Skeletal muscle cell (primary cell): ENCODE measurements around the gene HOXB9.

Experiments used
- DNase-seq: peaks from one replicate; pipeline ENCODE4 v3.0.0-alpha.2; 2010; ENCODE audit warnings: low read depth
- H3K4me3 ChIP-seq: 2 replicates; pipeline ENCODE4 v1.5.1; 2011; ENCODE audit warnings: low read depth, mild to moderate bottlenecking, control low read depth, low read length, moderate library complexity

Gene HOXB9

DNA sequence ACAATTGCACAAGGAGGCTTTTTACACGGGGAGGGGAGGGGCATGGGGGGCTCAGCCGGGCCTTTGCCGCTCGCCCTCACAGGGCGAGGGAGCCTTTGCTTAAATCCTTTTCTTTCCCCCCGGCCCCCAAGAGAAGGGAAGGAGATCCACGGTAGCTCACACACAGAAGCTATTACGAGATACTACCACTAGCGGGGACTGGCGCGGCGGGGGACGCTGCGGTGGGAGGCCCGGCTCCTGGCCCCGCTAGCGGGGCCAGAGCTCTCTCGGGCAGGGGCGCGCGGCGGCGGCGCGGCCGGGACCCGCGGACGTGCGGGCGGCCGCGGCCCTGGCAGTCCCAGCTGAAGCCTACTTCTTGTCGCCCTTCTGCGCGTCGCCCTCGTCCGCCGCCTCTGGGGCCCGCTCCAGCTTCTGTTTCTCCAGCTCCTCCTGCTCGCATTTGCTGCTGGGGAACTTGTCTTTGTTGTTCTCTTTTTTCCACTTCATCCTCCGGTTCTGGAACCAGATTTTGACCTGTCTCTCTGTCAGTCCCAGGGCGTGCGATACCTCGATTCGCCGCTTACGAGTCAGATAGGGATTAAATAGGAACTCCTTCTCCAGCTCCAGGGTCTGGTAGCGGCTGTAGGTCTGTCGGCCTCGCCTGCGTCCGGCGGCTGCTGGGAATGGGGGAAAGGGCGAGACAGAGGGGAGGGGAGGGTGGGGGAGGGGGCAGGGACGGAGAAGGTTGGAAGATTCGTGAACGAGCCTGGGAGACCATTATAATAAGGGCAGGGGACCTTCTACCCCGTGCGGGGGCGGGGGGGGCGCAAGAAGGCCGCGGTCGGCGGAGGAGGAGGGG is 13.1 kb downstream of the HOXB9 start:
- peak overlapping the region; percentile 53 for H3K4me3 ChIP-seq
- DNase-seq: no peak

DNA sequence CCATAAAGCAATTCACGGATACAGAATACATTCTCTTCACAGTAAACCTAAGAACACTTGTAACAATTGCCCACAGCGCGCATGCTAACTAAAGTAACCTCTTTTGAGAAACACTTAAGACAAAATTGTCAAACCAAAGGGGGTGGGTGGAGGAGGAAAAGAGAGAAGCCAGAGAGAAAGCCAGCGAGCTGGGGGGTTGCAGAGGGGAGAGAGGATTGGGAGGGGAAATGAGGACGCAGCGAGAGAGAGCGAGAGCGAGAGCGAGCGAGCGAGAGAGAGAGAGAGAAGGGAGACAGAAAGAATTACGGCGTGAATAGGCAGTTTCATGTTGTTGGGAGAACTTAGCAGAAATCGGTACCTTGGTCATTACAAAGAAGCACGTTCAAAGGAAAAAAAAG is 13.7 kb downstream of the HOXB9 start:
- H3K4me3 ChIP-seq: peak overlapping the region; percentile 53
- DNase-seq: no peak

DNA sequence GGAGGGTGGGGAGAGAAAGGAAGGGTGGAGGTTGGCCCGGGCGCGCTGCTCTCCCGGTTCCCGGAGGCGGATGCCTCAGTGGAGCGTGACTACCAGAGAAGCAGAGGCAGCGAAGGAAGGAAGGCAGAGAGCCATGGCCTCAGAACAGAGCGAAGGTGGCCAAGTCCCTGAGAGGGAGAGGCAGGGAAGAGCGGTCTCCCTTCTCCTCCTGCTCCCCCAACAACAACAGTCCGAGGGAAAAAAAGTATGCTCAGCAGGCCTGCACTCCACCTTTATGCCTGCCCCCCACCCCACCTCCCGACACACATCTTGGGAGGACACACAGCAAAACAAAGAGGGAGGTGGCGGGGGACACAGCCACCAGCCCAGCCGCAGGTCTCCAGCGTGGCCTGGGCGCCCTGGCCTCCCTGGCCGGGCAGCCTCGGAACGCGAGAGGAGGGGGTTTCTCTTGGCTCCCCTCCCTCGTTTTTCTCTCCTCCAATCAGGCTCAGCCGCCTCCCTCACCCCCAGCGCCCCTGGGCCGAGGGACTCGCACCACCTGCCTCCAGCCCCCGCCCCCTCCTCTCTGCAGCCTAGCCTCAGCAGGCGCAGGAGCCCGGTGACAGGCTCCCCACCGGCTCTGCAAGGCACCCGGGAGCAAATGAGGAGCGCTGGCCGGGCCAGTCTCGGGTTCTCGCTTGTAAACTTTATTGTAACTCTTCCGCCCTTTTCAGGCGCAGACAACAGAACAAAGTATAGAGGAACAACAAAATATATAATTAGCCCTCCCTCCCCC is 14.3 kb downstream of the HOXB9 start:
- peak overlapping the region; percentile 53 for H3K4me3 ChIP-seq
- DNase-seq: no peak

DNA sequence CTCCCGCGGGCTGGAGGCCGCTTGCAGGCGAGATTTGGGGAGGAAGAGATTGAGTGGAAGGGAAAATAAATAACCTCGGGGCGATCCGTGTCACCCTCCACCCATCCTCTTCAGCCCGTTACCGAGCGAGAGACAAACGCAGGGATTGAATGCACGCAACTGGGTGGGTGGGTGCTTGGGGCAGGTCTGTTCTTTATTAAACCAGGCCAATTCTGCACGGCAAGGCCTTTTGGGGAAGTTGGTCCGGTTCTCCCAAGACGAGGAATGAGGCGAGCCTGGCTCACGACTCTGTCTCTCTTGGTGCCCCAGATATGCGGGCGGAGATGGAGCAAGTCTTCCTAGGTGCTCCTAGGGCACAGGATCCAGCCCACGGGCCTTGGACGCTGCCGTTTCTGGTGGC is 14.9 kb downstream of the HOXB9 start:
- peak overlapping the region; percentile 53 for H3K4me3 ChIP-seq
- DNase-seq: no peak

DNA sequence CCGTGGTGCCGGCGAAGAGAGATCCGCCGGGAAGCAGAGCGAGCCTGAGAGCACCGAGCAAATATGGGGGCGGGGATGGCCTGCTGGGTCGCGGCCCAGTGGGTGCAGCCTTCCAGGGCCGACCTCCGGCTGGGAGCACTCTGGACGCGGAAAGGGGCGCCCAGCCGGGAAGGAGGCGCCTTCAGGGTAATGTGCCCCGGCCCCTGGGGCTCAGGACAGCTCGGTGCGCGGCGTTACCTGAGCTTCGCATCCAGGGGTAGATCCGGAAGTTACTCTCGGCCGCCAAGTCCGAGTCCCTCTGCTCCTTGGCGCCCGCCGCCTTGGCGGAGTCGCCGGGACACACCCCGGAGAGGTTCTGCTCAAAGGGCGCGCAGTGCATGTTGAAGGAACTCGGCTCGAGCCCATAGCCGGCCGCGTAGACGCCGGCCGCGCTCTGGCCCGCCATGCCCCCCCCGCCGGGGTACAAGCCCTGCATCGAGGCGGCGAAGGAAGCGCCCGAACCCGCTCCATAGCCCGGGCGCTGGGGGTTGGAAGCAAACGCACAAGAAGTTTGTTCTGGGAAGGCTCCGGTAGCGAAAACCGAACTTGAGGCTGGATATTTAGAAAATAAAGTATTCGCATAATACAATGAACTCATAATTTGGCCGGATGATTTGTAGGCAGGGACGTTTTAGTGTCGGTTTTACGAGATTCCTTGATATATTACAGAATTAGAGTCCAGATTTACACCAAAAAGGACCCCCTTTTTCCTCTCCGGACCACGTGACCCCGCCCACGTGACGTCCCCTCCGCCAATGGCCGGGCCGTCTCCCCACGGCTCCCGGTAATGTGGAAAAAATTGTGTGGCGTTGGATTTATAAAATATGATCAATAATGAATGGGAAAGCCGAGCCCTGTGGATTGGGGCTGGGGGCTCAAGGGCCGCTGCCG is 15.6 kb downstream of the HOXB9 start, which contains the start of gene HOXB7:
Gene HOXB7, minus strand, starts transcription at position 736 of the 930 bp plus-strand sequence. Its CDS starts 99 bp downstream, at position 637.
- H3K4me3 ChIP-seq: peak within 1 kb of the TSS; percentile 53
- no peak for DNase-seq

DNA sequence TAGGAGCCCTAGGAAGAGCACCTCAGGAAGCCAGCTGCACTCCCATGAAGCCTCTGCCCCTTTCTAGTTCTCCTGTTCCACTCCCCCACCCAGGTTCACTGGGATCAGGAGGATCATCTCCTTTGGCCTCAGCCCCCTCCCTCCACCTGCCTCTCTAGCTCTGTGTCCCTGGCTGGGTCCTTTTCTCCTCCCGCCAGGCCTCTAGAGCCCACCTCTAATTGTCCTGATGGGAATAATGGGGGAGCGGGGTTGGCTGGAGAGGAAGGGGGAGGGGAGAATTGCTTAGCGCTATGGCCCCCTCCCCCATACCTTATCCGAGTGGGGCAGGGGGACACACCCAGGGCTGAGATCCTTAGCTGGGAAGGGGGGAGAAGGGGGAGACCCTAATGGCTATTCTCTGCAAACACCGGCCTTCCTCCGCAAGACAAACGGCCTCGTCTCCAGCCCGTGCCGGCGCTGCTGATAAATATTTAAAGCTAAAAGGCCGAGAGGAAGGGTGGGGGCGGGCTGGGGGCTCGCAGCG is 16.3 kb downstream of the HOXB9 start:
- H3K4me3 ChIP-seq: peak overlapping the region; percentile 53
- DNase-seq: no peak

DNA sequence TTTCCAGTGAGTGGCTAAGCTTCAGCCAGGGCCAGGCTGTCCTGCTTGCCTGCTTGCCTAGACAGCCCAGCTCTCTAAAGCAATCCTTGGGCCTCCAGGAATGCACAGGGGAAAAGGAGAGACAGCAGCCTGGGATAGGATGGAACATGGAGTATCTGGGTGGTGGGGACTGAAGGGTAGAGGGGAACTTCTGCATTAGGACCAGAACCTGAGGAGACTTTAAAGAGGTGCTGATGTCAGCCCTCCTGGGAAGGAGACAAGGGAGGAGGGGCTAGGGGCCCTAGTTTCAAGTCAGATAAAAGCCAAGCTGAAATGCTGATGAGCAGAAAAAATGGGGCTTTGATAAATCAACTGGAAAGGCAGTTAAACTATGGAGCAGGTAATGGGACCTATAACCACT is 17.1 kb downstream of the HOXB9 start:
- no peak overlapping the region for H3K4me3 ChIP-seq
- no peak for DNase-seq

DNA sequence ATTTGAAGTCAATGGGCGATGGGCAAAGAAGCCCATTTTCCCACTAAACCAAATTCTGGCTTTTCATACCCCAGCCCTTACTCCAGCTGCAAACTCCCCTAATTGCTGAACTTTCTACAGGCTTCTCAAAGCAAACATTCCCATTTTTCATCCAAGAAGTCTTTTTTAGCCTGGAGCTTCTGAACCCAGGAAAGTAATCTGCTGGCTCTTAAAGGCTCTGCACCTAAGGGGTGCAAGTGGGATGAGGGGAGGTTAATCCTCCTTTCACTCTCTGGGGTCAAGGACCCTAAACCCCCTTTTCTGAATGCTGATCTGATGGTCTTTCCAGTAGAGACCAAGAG is 17.7 kb downstream of the HOXB9 start:
- no peak for DNase-seq
- no peak overlapping the region for H3K4me3 ChIP-seq

DNA sequence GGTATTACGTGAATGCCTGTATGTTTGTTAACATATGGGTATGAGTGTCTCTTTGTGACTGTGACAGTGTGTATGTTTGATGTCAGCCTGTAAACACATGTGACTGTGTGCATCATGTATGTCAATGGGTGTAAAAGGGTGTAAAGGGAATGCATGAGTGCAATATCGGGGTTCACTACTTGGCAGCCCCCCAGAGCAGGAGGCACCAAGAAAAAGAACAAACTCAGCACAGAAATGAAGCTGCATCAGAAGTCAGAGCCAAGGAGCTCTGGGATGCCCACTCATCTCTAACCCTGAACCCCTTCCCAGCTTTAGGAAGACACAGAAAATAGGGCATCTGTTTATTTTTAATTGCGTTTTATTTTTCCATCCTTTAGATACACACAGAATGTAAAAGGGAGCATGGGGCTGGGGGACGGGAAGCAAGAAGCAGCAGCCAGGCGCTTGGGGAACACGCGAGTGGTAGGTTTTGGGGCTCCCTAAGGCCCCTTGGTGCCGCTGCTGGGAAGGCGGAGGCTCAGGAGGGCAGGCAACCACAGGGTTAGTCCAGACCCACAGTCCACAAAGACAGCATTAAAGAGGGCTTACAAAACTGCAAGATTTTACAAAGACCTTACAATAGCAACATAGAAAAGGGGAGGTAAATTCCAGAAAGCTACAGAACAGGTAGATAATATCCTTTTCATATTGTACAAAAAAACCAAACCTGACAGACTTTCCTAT is 19.1 kb downstream of the HOXB9 start:
- H3K4me3 ChIP-seq: no peak overlapping the region
- DNase-seq: no peak

DNA sequence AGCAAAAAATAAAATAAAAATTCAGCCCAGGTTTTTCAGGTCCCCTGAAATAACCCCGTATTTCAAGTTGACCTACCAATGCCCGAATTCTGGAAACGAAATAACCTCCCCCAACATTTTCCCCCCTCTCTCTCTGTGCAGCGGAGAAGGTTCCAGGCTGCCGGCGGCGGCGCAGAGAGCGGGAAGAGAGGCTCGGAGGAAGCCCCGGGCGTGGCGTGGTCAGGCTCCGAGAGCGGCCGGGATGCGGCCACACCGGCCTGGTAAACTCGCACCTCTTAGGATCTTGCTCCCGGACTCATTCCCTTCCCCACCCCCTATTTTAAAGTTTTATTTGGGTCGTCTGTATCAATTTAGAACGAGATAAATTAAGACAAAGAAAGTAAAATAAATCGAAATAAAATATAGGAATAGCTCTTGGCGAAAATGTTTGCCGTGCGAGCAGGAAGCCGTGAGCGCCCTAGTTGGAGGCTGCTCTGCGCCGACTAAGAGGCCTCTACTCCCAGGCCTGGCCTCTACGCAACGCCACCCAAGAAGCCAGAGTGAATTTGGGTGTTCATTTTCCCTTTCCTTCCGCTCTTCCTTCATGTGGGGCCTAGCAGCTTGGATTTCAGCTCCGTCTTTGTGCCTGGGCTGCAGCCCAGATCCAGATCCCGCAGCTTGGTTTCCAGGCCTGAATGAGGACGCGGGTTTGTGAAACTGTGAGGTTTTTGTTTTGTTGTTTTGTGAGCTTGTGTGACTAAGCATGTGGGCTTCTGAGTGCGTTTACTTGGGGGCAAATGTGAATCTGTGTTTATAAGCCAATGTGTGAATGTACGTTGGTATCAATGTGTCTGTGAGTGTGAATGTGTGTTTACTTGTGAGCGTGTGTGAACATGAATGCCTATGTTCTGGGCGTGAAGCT is 19.9 kb downstream of the HOXB9 start:
- no peak overlapping the region for H3K4me3 ChIP-seq
- no peak for DNase-seq

DNA sequence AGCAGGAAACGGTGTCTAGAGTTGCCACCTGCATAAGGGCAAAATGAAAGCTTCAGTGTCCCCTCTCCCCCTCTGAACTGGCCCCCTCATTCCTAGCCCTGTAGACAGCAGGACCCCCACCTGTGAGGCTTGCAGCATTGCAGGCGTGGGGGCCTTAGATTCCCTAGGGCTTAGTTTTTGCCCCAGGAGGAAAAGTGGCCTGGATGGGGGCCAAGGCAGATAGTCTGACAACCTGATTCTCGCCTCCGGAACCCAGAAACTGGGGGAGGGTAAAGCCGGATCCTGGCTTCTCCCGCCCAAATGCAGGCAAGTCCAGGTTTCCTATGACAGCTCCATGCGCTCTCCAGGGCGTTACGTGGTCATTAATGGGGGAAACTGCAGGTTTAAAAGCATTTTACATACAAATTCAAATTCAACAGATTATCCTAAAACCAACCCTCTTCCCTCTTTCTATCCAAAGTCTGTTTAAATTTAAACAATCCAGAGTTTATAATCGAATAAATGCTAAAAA is 20.7 kb downstream of the HOXB9 start:
- no peak overlapping the region for H3K4me3 ChIP-seq
- no peak for DNase-seq

DNA sequence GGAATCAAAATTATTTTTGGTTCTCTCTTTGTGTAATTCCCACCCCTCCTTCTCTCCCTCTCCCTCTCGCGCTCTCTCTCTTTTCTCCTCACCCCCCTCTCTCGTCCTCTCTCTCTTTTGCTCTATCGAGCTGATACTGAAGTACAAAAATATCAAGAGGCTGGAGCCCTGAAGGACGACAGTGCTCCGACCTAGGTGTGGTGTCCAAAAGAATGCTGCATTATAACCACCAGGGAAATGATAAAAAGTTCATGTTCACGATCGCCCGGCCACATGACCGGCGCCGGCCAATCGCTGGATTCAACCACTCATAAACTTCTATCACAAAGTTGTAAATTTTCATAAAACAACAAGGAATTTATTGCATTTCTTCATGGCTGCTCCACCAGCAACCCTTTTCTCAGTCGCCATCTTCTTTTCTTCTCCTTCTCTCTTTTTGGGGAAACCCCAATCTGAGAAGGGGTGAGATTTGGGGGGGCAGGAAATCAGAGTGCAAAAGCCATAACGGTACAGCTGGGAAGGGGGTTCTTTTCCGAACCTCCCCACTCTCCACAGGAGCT is 21.3 kb downstream of the HOXB9 start, which contains the start of gene HOXB6:
Gene HOXB6, minus strand, starts transcription at position 217 of the 560 bp plus-strand sequence. CDS start 6,836 bp downstream, outside the sequence.
- no peak for DNase-seq

DNA sequence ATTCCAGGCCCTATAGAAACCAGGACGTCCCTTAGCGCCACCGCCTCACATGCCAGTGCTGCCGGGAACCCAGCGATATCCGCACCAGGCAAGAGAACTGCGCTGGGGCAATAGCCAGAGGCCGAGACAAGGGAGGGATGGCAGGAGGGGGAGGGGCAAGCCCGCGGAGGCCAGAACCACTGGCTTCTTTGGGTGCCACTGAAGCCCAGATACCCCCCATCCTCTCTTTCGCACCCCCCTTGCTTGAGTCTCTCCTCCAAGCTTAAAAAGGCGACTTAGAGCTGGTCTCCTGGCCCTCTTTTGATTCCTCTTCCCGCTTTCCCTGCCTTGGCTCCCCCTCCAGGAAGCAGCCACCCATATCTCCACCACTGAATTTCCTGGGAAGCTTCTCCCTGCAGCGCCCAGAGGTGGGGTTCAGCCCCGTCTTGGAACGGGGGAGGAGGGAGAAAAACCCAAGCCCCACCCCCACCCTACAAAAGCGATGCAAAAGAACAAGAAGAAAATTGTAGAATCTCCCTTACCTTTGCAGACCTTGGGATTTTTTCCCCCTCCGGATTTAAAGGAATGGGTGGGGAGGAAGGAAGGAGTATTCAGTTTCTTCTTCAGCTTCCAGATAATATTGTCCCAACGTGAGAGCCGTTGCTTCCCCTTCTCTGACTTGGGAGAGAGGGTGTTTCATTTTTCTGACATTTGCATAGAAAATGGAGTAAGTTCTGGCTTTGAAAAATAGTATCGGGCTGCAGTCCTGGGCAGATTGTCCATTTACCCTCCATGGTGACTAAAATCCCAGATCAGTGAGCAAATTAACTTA is 22.0 kb downstream of the HOXB9 start:
- peak overlapping the region; percentile 52 for H3K4me3 ChIP-seq
- no peak for DNase-seq

More for the DNA sequence above, 21.3 kb downstream of the HOXB9 start, which contains the start of gene HOXB6:
- peak within 1 kb of the TSS; percentile 52 for H3K4me3 ChIP-seq

DNA sequence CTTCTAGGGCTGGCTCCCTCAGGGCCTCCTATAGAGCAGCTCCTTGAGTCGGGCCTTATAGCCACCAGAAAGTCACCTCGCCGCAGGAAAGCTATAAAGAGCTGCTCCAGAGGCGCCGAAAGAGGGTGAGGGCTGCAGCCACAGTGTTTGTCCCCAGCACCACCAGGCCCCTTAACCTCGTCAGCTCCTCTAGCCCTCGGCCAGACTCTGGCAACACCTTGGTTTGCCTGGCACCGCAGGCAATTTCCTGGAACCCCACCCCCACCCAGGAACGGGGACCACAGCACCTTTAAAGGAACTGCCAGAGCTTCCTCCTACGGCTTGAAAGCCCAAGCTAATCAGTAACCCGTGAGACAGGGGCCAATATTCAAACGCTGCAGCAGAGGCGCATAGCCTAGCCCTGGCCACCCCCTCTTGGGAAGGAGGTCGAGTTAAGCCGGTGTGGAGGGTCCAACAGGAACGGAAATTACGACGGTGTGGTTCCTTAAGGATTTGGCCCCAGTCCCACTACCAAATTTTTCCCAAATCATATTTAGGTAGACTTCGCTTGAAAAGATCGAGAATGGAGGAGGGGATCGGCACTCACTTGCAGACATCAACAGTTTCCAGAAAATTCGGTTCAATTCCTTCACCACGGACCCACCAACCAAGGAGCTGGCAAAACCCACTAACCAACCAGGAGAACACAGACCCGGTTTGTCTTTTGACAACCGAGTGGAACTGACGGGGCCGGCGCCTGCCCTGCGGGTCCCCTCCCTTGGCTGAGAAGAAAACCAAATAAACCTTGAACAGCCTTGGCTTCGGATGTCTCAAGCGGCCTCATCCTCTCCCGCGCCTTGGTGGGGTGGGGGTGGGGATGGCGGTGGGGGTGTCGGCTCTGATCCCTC is 24.4 kb downstream of the HOXB9 start:
- no peak for DNase-seq
- H3K4me3 ChIP-seq: peak overlapping the region; percentile 52

DNA sequence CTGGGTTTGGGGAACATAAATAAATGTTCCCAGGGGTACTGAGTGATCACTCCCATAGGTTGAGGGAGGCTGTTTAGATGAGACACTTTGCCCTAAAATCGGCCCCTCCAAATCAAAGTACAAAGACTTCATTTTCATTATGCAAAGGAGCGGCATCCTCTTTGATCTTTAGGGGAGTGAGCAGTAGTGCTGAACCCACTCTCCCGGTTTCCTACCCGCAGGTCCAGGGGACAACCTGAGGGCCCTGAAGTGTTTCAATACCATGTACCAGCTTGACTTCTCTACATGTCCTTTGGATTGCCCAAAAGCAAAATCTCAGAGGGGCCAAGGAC is 25.0 kb downstream of the HOXB9 start:
- DNase-seq: no peak
- H3K4me3 ChIP-seq: no peak overlapping the region
